Neutrophil (primary cell): ENCODE data around the gene TAS1R1.

Experiments used
- H3K27ac ChIP-seq: fragments of 200-600 bp; sonication (generic); 2 replicates; pipeline ENCODE4 v1.5.1; 2016; ENCODE audit warnings: mild to moderate bottlenecking, moderate library complexity
- H3K27me3 ChIP-seq: fragments of 200-600 bp; sonication (generic); 2 replicates; pipeline ENCODE4 v1.6.0; 2016; ENCODE audit warnings: mild to moderate bottlenecking
- H3K36me3 ChIP-seq: fragments of 200-600 bp; sonication (generic); 2 replicates; pipeline ENCODE4 v1.5.1; 2017
- H3K4me1 ChIP-seq, 2 experiments: fragments of 200-600 bp in 1 of 2; sonication (generic) in 1 of 2; 1 replicate in 1 of 2; 2 replicates in 1 of 2; pipeline versions ENCODE4 v1.5.1 to v1.6.1; 2013 to 2016; ENCODE audit warnings: low read depth in 1 of 2, low read length in 1 of 2, mild to moderate bottlenecking in 1 of 2, moderate library complexity in 1 of 2; ENCODE audit not compliant: control insufficient read depth in 1 of 2, insufficient read depth in 1 of 2
- H3K4me3 ChIP-seq, 2 experiments: fragments of 200-600 bp in 1 of 2; sonication (generic) in 1 of 2; 1 replicate in 1 of 2; 2 replicates in 1 of 2; pipeline ENCODE4 v1.5.1; 2013 to 2016; ENCODE audit warnings: low read depth in 1 of 2, low read length in 1 of 2, mild to moderate bottlenecking in 1 of 2, moderate library complexity in 1 of 2
- H3K9me3 ChIP-seq: fragments of 200-600 bp; sonication (generic); 2 replicates; pipeline ENCODE4 v1.5.1; 2016
- TF ChIP-seq, protein P1 (sequence below): fragments of 200-600 bp; sonication (generic); IDR thresholded peaks from 2 replicates; pipeline ENCODE4 v1.5.1; 2016; ENCODE audit warnings: antibody characterized with exemption

The TAS1R1 gene

DNA sequence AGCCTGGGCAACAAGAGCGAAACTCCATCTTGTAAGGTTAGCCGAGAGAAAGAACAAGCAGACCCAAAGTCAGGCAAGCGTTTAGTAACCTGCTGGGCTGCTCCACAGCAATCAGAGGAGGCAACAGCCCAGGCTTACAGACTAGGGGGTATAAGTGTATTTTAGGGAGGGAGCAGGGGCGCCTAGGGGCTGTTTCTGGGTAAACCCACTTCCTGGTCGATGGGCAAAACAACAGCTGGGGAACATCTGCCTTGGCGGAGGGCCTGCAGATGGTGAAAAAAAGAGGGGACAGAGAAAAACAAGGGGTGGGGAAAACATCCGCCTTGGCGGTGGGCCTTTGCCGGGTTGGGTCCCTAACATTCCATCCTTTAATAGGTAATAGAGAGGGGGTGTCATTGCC lies 5.2 kb downstream of the TAS1R1 start:
- peaks cover 40% of the 10 kb centered on the region for H3K27me3 ChIP-seq
- H3K4me3 ChIP-seq = no peak overlapping the region
- no peak overlapping the region for H3K27ac ChIP-seq
- TF ChIP-seq, protein P1, sequence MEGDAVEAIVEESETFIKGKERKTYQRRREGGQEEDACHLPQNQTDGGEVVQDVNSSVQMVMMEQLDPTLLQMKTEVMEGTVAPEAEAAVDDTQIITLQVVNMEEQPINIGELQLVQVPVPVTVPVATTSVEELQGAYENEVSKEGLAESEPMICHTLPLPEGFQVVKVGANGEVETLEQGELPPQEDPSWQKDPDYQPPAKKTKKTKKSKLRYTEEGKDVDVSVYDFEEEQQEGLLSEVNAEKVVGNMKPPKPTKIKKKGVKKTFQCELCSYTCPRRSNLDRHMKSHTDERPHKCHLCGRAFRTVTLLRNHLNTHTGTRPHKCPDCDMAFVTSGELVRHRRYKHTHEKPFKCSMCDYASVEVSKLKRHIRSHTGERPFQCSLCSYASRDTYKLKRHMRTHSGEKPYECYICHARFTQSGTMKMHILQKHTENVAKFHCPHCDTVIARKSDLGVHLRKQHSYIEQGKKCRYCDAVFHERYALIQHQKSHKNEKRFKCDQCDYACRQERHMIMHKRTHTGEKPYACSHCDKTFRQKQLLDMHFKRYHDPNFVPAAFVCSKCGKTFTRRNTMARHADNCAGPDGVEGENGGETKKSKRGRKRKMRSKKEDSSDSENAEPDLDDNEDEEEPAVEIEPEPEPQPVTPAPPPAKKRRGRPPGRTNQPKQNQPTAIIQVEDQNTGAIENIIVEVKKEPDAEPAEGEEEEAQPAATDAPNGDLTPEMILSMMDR = no peak
- H3K36me3 ChIP-seq = no peaks in the 10 kb centered on the region
- H3K4me1 ChIP-seq = no peaks in the 10 kb centered on the region
- H3K9me3 ChIP-seq = no peaks in the 10 kb centered on the region

DNA sequence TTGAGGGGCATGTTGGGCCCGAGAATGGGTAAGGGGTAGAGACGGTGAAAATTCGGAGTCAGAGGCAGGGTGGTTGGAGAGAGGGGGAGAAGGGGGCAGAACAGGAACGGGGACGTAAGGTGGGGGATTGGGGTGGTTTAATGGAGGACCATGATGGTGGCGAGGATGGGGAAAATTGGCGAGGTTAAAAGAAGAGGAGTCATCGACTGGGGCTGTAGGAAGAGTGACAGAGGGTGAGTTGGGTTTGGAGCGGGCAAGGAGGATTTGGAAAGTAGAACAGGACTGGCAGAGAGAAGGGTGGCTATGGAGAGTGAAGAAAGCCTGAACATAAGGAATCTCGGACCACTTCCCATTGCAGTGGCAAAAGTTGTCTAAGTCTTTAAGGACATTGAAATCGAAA lies 13.9 kb downstream of the TAS1R1 start:
- Histone ChIP-seq H3K27me3 (peaks cover 40% of the 10 kb centered on the region), H3K9me3 (no peaks in the 10 kb centered on the region), H3K36me3 (no peaks in the 10 kb centered on the region), H3K4me1 (no peaks in the 10 kb centered on the region), H3K4me3 (no peak overlapping the region), H3K27ac (no peak overlapping the region)
- TF ChIP-seq, protein P1 = no peak

DNA sequence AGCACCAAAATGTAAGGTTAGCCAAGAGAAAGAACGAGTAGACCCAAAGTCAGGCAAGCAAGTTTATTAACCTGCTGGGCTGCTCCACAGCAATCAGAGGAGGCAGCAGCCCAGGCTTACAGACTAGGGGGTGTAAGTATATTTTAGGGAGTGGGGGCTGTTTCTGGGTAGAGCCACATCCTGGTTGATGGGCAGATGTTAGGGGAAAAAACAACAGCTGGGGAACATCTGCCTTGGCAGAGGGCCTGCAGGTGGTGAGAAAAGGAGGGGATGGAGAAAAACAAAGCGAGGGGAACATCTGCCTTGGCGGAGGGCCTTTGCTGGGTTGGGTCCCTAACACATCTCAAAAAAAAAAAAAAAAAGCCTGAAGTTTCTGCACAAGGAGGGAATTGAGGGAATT lies 15.0 kb downstream of the TAS1R1 start:
- TF ChIP-seq, protein P1 = no peak
- Histone ChIP-seq H3K4me1 (no peaks in the 10 kb centered on the region), H3K27me3 (peaks cover 29% of the 10 kb centered on the region), H3K4me3 (no peak overlapping the region), H3K36me3 (no peaks in the 10 kb centered on the region), H3K27ac (no peak overlapping the region), H3K9me3 (no peaks in the 10 kb centered on the region)

DNA sequence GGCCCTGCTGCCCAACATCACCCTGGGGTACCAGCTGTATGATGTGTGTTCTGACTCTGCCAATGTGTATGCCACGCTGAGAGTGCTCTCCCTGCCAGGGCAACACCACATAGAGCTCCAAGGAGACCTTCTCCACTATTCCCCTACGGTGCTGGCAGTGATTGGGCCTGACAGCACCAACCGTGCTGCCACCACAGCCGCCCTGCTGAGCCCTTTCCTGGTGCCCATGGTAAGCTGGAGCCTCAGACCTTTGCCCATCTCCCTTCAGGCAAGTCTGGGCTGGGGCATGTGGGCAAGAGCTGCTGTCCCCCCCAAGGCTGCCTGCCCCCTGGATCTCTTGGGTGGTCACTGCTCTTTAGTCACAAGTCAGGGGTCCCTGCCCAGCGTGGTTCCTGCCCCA lies 15.9 kb downstream of the TAS1R1 start:
- Histone ChIP-seq H3K27me3 (peaks cover 20% of the 10 kb centered on the region), H3K36me3 (no peaks in the 10 kb centered on the region), H3K4me3 (no peak overlapping the region), H3K27ac (no peak overlapping the region), H3K4me1 (no peaks in the 10 kb centered on the region), H3K9me3 (no peaks in the 10 kb centered on the region)
- TF ChIP-seq, protein P1 = no peak

DNA sequence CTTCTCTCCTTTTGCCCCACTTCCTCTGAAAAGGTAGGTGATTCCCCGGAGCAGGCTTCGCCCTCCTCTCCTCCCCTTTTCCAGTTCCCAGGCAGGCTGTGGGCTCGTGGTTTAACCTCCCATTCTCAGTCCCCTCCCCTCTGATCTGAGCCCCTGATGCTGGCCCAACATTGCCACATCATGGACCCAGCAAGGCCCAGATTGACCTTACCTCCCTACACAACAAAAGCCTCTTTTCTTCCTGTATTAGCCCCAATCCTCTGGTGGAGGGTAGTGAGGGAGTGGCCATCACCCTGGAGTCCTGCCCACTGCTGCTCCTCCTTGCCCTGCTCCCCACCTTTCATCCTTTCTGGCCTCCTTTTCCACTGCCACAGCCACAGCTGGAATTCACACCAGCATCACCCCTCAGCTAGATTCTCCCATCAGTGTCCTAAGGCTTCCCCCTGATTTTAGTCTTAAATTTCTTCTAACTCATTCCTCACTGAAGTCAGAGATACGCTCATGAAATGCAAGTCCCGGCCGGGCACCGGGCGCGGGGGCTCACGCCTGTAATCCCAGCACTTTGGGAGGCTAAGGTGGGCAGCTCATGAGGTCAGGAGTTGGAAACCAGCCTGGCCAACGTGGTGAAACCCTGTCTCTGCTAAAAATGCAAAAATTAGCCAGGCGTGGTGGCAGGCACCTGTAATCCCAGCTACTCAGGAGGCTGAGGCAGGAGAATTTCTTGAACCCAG lies 17.7 kb downstream of the TAS1R1 start:
- Histone ChIP-seq H3K27ac (no peak overlapping the region), H3K9me3 (no peaks in the 10 kb centered on the region), H3K4me1 (no peaks in the 10 kb centered on the region), H3K36me3 (no peaks in the 10 kb centered on the region), H3K27me3 (peaks cover 18% of the 10 kb centered on the region), H3K4me3 (no peak overlapping the region)
- TF ChIP-seq, protein P1 = no peak
